Measurements from ENCODE around the gene CREB5.
"Not testable (repeated sequence)": the region's sequence is repeated elsewhere in the genome, so short reads cannot be mapped to it uniquely, and the experiment has no call there.

Gene CREB5

DNA sequence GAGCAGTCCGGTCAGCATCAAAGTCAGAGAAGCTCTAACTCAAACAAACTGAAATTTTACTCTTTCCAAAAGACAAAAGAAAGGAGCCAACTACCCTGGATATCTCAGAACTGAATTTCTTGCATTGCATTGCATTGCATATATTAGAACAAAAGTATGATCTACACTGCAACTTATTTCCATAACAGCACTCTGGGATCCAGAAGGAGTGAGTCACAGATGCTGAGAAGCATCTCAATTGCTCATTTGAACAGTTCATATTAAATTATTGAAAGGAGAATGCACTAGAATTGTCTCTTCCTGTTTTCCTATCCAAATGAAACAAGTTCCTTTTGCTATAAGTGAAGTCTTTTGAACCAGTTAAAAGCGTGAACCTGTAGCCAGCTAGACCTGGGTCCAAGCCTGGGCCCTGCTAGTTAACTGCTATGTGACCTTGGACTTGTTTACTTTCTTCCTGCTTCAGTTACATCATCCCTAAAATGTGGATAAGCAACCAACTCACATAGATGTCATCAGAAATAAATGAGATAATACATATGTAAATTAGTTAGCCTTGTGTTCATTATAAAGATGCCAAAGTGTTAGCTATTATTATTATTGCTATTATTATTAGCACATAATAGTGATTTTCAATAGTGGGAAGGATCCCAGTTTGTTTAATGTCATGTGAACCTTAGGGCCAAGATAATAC is 184.1 kb downstream of the CREB5 start:
- H3K27ac ChIP-seq: no peak overlapping the region
- H3K9me3 ChIP-seq (ENCODE audit: control insufficient read depth, low read length): no peaks in the 10 kb centered on the region
- no peak overlapping the region for H3K4me3 ChIP-seq (ENCODE audit: low read depth, low read length)
- no peaks in the 10 kb centered on the region for H3K4me1 ChIP-seq
- H3K79me2 ChIP-seq: no peaks in the 10 kb centered on the region
- no peak overlapping the region for H3K9ac ChIP-seq
- no peaks in the 10 kb centered on the region for H3K27me3 ChIP-seq (ENCODE audit: control insufficient read depth, insufficient read depth, low read length)
- H3K4me2 ChIP-seq (ENCODE audit: low read length): no peak overlapping the region
- H3K36me3 ChIP-seq (ENCODE audit: control insufficient read depth, insufficient read depth, low read length): no peaks in the 10 kb centered on the region
- H2AFZ ChIP-seq: no peak overlapping the region
- TF ChIP-seq, protein P1, sequence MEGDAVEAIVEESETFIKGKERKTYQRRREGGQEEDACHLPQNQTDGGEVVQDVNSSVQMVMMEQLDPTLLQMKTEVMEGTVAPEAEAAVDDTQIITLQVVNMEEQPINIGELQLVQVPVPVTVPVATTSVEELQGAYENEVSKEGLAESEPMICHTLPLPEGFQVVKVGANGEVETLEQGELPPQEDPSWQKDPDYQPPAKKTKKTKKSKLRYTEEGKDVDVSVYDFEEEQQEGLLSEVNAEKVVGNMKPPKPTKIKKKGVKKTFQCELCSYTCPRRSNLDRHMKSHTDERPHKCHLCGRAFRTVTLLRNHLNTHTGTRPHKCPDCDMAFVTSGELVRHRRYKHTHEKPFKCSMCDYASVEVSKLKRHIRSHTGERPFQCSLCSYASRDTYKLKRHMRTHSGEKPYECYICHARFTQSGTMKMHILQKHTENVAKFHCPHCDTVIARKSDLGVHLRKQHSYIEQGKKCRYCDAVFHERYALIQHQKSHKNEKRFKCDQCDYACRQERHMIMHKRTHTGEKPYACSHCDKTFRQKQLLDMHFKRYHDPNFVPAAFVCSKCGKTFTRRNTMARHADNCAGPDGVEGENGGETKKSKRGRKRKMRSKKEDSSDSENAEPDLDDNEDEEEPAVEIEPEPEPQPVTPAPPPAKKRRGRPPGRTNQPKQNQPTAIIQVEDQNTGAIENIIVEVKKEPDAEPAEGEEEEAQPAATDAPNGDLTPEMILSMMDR (IDR thresholded peaks at IDR 0.05): no peak

DNA sequence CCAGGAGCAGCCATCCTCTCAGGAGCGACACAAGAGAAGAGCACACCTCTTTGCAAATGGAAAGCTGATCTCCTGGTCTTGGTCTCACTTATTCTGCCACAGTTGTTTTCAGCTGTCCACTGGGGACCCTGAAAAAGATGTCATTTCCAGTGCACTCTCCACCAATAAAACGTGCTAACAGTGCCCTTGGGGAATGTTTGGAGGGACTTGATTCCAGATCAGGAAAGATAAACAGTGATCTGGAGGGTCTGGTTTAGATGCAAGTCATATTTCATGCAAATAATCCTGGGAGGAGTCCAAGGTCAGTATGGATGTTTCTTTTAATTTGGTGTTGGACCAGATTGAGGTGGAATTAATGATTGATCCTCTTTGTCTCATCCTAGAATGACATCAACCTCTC is 185.0 kb downstream of the CREB5 start:
- H3K9ac ChIP-seq: no peak overlapping the region
- H3K4me3 ChIP-seq (ENCODE audit: low read depth, low read length): no peak overlapping the region
- TF ChIP-seq, protein P1 (IDR thresholded peaks at IDR 0.05): no peak
- H3K4me2 ChIP-seq (ENCODE audit: low read length): no peak overlapping the region
- H3K27me3 ChIP-seq (ENCODE audit: control insufficient read depth, insufficient read depth, low read length): no peaks in the 10 kb centered on the region
- H3K4me1 ChIP-seq: no peaks in the 10 kb centered on the region
- no peaks in the 10 kb centered on the region for H3K9me3 ChIP-seq (ENCODE audit: control insufficient read depth, low read length)
- H2AFZ ChIP-seq: no peak overlapping the region
- H3K27ac ChIP-seq: no peak overlapping the region
- H3K36me3 ChIP-seq (ENCODE audit: control insufficient read depth, insufficient read depth, low read length): no peaks in the 10 kb centered on the region
- no peaks in the 10 kb centered on the region for H3K79me2 ChIP-seq

DNA sequence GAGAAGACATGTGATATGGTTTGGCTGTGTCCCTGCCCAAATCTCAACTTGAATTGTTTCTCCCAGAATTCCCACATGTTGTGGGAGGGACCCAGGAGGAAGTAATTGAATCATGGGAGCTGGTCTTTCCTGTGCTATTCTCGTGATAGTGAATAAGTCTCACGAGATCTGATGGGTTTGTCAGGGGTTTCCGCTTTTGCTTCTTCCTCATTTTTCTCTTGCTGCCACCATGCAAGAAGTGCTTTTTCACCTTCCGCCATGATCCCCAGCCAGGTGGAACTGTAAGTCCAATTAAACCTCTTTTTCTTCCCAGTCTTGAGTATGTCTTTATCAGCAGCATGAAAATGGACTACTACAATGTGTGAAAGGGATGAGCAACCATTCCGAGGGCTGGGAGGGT is 185.7 kb downstream of the CREB5 start:
- not testable (repeated sequence) for H3K4me3 ChIP-seq (ENCODE audit: low read depth, low read length); H3K27ac ChIP-seq; H3K4me1 ChIP-seq; H3K4me2 ChIP-seq (ENCODE audit: low read length); H3K9ac ChIP-seq; H3K27me3 ChIP-seq (ENCODE audit: control insufficient read depth, insufficient read depth, low read length); H3K36me3 ChIP-seq (ENCODE audit: control insufficient read depth, insufficient read depth, low read length); H3K79me2 ChIP-seq; H2AFZ ChIP-seq; H3K9me3 ChIP-seq (ENCODE audit: control insufficient read depth, low read length)

DNA sequence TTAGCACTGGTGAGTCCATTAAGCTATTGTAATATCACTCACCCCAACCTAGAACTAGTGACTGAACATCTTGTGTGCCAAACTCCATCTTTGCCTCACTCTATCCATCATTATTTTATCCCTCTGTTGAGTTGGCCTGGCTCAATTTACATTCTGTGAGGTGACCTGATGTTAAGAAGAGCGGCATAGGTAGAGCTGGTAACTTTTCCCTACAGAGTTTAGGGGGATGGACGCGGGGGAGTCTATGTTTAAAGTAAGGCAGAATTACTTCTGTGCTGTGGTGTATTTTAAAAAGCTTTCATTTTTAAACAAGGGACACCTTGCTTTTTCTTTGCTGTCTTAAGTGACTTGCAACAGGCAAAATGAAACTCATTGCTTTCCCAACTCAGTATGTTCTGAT is 186.3 kb downstream of the CREB5 start:
- no peaks in the 10 kb centered on the region for H3K4me1 ChIP-seq
- H3K27ac ChIP-seq: no peak overlapping the region
- no peak overlapping the region for H3K4me3 ChIP-seq (ENCODE audit: low read depth, low read length)
- no peak overlapping the region for H2AFZ ChIP-seq
- H3K36me3 ChIP-seq (ENCODE audit: control insufficient read depth, insufficient read depth, low read length): no peaks in the 10 kb centered on the region
- no peaks in the 10 kb centered on the region for H3K27me3 ChIP-seq (ENCODE audit: control insufficient read depth, insufficient read depth, low read length)
- no peak overlapping the region for H3K9ac ChIP-seq
- no peaks in the 10 kb centered on the region for H3K79me2 ChIP-seq
- TF ChIP-seq, protein P1 (IDR thresholded peaks at IDR 0.05): no peak
- no peaks in the 10 kb centered on the region for H3K9me3 ChIP-seq (ENCODE audit: control insufficient read depth, low read length)
- H3K4me2 ChIP-seq (ENCODE audit: low read length): no peak overlapping the region

DNA sequence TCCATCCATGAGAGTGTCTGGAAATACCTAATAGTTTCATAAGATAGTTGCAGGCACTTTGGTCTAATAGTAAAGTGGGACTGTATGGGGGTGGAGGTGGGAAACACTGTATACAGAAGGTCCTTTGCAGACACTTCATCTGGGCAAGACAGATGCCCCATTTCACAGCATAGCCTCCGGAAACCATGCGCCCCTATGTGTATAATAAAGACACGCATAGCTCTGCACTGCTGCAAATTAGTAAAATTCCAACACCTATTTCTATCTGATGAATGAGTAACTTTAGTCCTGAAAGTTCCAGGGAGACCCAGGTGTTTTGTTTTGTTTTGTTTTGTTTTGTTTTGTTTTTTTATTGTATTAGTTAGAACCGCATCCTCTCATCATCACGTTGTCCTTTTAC is 187.1 kb downstream of the CREB5 start:
- Histone ChIP-seq H3K4me3 (ENCODE audit: low read depth, low read length) (no peak overlapping the region), H3K4me1 (no peaks in the 10 kb centered on the region), H3K9me3 (ENCODE audit: control insufficient read depth, low read length) (no peaks in the 10 kb centered on the region), H2AFZ (no peak overlapping the region), H3K79me2 (no peaks in the 10 kb centered on the region), H3K36me3 (ENCODE audit: control insufficient read depth, insufficient read depth, low read length) (no peaks in the 10 kb centered on the region), H3K27ac (no peak overlapping the region), H3K4me2 (ENCODE audit: low read length) (no peak overlapping the region), H3K27me3 (ENCODE audit: control insufficient read depth, insufficient read depth, low read length) (no peaks in the 10 kb centered on the region), H3K9ac (no peak overlapping the region)
- TF ChIP-seq, protein P1 (IDR thresholded peaks at IDR 0.05): no peak
